RPMI8226 (cell line): ENCODE results near the gene NUAK1.
"Not testable (repeated sequence)": the region's sequence is repeated elsewhere in the genome, so short reads cannot be mapped to it uniquely, and the experiment has no call there.

Experiments used
- DNase-seq: peaks from one replicate; pipeline ENCODE4 v3.0.0-alpha.2; 2015

Gene NUAK1

GRCh38 chr12:106146987-106147386 is 8.2 kb upstream of the NUAK1 start:
- DNase-seq, result no peak

GRCh38 chr12:106145539-106146447 is 7.0 kb upstream of the NUAK1 start:
- DNase-seq, result peak; percentile 33

DNA sequence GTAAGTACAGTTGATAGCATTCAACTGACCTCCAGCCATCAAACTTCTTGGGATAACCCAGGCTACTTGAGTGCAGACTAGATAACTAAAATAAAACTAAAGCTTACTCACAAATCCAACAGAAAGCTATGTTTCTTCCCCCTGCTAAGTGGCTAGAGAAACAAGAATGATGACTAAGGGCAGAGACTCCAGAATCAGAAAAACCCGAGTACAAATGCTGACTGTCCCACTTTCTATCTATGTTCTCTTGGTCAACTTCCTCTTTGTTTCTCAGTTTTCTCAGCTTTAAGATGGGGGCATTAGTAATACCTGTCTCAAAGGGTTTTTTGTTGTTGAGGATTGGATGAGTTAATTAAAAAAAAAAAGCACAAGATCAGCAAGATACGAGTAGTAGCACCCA is 6.1 kb upstream of the NUAK1 start:
- DNase-seq, result peak; percentile 75

GRCh38 chr12:106142591-106143261 is 4.0 kb upstream of the NUAK1 start:
- DNase-seq, result no peak

GRCh38 chr12:106141920-106142319 is 3.2 kb upstream of the NUAK1 start:
- DNase-seq, result not testable (repeated sequence)

GRCh38 chr12:106141452-106141851 is 2.7 kb upstream of the NUAK1 start:
- no peak for DNase-seq

DNA sequence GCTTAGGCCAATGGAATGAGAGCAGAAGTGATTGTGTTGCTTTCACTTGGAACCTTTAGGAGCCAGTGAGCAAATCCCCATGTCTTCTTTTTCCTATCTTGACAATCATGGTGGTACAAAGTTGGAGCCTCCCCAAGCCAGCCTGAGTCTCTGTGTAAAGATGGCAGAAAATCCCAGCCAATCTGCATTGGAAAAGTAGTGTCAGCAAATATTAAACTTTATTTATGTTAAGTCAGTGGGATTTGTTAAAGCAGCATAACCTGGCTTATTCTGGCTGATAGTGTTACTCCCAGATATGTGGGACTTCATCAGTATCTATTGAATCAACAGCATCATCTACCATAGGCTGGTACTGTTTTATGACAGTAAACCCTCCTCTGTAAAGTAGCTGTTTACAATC is 2.2 kb upstream of the NUAK1 start:
- no peak for DNase-seq

GRCh38 chr12:106140223-106140986 is 1.7 kb upstream of the NUAK1 start:
- DNase-seq, result no peak

GRCh38 chr12:106139422-106140171 is 843 bp upstream of the NUAK1 start:
- DNase-seq, result peak; percentile 63

DNA sequence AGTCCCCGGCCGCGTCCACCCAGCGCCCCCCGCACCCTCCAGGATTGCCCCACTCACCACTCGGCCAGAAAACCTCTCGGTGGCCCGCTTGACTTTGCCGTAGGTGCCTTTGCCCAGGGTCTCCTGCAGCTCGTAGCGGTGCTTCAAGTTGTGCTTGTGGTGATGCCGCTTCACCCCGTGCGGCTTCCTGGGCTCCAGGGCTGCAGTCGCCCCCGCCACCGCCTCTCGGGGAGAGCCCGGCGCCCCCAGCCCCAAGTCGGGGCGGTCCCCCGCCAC is 459 bp downstream of the NUAK1 start:
- peak; percentile 26 for DNase-seq

DNA sequence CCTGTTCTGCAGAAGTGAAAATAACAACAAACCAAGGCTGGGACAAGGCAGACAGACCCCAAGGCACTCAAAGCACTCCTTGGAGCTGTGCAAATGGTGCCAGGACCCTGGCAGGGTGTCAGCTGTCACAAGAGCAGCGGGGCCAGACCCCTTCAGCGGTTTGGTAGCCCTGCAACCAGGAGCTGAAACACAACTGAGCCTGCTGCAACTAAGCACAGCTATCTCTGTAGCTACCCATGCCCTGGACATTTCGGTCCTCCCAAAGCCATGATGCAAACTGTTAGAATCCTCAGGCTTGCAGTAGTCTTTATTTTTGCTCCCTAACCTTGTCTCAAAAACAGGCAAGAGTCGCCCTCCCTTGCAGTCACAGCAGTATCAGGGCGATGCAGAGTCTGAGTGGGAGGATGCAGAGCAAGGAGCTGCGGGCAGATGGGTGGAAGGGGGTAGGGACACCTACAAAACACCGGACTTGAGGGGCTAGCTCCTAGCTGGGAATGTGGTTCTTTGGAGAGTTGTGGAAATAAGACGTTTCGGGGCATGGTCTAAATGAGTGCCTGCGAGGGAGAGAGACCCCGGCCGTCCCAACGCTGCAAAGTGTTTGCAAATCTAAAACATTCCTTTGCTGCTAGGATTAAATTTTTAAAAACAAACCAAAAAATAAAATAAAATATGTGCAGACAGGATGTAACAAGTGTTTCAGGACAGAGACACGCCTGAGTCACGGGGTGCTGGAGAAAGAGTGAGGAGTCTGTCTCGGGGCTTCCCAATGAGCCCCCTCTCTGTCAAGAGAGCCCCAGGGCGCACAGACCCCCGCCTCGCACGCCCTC is 1.0 kb downstream of the NUAK1 start:
- DNase-seq, result peak; percentile 23

GRCh38 chr12:106136263-106136662 is 2.5 kb downstream of the NUAK1 start:
- DNase-seq, result peak; percentile 87

DNA sequence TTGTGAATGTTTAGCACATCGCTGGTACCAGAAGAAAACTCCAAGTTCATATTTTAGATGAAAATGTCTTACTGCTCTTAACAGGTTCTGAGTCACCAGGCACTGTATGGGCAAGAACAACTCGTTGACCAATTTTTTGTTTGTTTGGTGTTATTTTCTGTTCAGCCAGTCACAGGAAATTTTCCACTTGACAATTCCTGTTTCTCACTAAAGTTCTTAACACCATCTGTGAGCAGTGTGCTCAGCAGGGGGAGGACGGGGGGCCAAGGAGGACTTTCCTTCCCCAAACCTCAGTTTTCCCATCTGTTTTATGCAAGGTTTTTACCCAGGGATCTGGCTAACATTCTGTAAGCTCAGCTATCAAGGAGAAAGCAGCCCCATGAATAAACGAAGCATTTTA is 3.0 kb downstream of the NUAK1 start:
- no peak for DNase-seq

GRCh38 chr12:106135075-106135474 is 3.7 kb downstream of the NUAK1 start:
- no peak for DNase-seq

DNA sequence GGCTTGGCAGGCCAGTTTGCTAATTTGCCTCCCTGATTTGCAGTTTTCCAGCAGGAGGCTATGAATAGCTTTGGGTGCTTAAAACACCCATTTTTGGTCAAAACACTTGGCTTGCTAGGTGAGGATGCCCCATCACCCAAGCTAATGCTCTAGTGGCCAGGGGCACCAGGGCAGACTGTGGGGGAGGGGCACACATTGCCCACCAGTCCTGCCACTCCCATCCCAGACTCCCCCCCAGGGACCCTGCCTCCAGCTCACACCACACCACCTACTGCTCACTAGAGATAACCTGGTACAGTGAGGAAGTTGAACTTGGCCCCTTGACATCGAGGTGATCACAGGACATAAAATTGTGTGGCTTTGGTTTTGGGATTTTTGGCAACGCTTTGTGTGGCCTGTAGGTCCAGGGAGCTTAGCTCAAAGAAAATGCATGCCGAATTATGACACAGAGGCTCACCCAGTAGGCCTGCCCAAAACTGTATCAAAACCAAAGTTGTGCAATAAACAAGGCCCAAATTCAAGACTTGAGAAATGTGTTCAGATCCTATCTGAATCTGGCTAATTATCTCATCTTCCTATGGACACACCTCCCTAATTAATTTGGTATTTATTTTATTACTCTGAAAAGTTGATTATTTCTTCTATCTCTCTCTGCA is 4.3 kb downstream of the NUAK1 start:
- no peak for DNase-seq

DNA sequence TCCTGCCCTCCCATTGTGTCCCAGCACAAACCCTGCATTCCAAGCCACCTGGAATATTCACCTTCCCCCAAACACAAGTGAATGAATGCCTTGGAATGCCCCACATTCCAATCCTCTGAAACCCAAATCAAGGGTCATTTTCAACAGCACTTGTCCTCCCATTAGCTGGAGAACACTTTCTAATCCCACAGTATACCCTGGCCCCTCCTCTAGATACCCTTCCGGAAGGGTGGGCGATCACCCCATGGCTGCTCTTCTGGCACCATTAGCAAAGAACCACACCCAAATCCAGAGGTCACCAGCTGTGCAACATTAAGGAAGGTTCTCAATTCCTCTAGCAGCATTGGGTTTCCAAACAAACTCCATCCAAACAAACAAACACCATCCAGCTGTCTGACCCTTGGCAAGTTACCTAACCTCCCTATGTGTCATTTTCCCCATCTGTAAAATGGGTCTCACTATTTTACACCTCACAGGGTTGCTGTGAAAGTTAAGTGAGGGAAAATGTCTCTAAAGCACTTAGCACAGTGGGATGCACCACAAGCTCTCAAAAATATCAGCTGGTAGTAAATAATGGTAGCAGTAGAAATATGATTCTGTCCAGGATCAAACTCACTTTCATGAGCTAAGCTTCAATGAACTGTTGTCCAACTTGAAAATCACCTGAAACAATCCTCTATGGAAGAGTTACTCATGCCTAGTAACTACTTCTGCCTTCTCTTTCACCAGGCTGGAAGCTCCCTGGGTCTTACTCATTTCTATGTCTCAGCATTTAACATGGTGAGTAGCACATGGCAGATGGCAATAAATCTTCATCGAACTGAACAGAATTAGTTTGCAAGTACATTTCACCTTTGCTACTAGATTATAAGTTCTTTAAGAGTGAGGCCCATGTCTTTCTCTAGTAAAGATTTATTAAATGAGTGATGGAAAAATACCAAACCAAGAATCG is 5.3 kb downstream of the NUAK1 start:
- DNase-seq, result no peak

DNA sequence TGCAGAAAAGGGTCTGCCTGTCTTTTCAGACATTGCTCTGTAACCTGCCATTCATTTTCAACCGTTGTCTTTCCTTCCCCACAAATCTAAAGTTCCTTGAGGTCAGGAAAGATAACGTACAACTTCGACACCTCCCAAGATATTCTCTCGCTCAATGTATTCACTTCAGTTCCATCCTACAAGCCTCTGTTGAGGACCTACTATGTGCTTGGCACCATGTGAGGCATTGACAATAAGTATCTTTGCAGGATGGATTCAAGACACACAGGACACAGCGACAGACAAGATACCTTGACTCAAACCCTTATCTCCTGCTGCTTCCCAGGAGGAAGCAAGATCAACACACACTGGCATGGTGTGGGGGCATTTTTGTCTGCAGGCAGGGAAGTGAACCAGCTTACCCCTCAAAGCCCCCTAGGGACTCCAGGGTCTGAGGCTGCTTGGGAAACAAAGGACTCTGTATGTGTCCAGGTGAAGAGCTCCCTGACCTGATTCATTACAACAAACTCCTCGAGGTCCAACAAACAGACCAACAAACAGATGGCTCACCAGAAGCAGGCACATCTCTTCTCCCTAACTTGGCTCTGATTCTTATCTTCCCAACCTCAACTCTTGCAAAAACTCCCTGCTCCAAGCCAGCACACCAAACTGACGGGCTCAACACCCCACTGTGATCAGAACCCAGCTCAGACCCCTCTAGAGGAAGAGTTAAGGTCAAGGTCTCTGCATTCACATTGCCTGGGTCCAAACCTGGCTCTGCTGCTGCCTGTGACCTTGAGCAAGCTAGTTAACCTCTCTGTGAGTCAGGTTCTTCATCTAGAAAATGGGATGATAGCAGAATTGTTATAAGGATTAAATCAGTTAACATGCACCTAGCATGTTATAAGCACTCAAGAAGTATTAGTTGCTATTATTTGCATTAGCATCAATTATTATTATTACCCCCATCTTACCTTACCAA is 6.3 kb downstream of the NUAK1 start:
- no peak for DNase-seq

GRCh38 chr12:106131676-106132075 is 7.1 kb downstream of the NUAK1 start:
- DNase-seq, result no peak

DNA sequence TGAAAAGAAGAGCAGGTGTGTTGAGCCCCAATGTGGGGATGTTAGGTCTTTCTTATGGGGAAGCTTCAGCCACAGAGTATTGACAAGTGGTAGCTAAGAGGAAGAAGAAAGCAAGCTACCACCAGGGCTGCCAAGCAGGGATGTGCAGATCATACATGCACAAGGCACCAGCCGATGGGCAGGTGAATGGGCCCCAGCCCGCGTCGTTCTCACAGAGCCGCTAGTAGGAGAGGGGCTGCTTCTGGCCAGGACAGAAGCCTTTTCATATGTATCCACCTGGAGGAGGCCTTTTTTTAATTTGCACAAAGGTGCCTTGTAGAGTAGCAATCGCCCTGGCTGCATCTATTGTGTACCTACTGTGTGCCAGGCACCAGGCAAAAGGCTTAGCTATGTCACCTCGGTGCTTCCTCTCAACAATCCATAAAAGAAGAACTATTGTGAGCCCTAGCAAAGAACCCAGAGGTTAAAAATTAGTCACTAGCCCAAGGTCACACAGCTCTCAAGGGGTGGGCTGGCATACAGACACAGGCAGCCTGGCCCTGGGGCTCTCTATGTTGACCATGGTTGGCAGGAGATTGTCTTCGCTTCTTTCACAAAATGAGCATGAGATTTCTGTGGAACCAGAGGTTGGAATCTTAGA is 8.2 kb downstream of the NUAK1 start:
- no peak for DNase-seq
